ENCODE data around the gene CDCP2.
"Not testable (repeated sequence)": the region's sequence is repeated elsewhere in the genome, so short reads cannot be mapped to it uniquely, and the experiment has no call there.

Gene CDCP2

DNA sequence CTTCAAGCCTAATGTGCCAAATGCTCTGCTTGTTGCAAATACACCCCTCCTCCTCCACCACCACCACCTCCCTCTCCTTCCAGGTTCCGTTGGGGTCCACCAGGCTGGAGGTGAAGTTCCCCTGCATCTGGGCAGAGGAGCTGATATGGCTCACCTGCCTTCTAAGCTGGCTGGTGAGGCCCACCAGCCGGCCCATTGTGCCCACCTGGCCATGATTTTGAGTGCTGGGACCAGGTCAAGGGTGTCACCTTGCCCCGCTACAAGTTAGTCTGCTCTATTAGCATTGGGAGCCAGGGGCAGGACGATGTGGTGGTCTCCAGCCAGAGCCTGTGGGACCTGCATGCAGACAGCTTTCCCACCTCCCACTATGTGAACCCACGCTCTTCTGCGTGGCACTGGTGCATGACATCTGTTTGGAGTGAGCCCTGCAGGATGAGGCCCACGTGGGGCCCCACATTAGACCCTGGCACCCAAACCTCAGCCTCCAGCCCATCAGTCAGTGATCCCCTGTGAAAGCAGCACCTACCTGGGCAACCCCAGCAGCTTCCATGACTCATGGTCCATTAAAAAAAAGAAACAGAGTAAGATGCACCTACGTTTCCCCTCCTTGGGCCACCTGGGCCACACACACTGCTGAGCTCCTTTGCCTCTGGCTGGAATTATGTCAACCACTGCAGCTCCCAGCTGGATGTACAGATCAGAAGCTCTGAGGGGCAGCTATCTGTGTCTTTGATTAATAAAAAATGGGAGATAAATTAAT lies 15.6 kb upstream of the CDCP2 start:
- no peak for DNase-seq (ENCODE audit: low read depth in 2 of 2)

DNA sequence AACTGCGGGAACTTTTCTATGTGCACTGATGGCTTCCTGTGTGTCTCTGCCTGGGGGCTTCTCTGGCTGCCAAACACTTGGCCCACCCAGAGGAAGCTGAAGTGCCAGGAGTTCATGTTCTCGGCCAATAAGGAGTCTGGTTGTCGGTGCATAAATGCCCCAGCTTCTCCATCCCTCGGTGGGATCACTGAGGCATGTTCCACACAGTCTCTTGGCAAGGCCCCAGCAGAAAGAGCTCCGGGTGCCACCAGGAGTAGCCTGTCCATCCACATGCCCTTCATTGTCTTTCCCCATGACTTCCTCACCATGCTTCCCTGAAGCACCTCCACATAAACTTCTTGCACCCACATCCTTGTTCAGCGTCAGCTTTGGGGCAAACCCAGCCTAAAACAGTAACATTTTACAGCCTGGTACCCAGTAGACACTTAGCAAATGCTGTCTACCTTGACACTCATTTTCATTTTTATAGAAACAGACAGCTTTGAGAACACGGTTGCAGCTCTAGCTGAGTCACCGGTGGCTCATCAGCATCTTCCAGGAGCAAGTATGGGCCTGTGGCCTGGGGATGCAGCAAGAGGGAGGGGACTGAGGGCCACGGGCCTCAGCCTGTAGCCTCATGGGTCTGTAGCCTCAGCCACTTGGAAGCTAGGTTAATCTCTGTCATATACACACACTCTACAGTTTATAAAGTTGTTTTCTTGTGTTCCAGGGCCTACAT lies 14.8 kb upstream of the CDCP2 start:
- DNase-seq (ENCODE audit: low read depth in 2 of 2), result no peak

DNA sequence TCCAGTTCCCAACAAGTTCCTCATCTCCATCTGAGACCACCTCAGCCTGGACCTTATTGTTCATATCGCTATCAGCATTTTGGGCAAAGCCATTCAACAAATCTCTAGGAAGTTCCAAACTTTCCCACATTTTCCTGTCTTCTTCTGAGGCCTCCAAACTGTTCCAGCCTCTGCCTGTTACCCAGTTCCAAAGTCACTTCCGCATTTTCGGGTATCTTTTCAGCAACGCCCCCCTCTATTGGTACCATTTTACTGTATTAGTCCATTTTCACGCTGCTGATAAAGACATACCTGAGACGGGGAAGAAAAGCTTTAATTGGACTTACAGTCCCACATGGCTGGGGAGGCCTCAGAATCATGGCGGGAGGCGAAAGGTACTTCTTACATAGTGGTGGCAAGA lies 13.6 kb upstream of the CDCP2 start:
- DNase-seq (ENCODE audit: low read depth in 2 of 2), result not testable (repeated sequence)

DNA sequence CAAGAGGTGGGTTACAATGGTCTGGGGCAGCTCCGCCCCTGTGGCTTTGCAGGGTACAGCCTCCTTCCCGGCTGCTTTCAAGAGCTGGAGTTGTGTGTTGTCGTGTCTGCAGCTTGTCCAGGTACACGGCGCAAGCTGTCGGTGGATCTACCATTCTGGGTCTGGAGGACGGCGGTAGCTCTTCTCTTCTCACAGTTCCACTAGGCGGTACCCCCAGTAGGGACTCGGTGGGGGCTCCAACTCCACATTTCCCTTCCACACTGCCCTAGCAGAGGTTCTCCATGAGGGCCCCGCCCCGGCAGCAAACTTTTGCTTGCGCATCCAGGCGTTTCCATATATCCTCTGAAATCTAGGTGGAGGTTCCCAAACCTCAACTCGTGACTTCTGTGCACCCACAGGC lies 12.3 kb upstream of the CDCP2 start:
- no peak for DNase-seq (ENCODE audit: low read depth in 2 of 2)

DNA sequence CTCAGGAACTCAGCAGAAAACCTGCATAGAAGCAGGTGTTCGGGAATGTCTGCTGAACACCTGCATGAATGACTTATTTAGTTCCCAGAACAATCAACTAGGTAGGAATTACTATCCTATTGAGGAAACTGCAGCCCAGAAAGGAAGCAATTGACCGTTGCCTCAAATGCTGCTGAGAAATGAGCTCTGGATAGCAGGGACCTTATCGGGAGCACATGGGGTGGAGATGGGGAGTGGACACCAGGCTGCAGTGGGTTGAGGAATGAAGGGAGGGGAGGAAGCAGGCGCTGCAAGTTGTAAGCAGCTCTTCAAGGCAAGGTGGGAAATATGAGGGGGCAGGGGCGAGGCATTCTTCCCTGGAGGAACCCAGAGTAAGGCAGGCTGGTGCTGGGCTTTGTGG lies 10.8 kb upstream of the CDCP2 start:
- DNase-seq (ENCODE audit: low read depth in 2 of 2), result no peak

DNA sequence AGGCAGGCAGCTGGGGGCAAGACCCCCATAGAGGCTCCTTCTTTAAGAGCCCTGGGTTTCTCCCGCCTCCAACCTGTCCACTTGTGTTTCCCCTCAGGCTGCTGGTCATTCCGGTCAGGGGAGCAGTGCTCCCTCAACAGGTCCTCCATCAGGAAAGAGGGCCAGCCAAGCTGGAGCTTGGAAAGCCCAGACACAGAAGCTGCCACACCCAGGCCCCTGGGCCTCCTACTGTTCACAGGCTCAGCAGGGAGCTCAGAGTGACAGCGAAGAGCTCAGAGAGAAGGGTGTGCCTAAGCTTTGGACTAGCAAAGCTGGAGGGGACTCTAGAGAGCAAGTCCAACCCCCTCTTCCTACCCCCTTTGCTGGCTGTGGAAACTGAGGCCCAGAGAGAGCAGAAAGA lies 10.3 kb upstream of the CDCP2 start:
- no peak for DNase-seq (ENCODE audit: low read depth in 2 of 2)

DNA sequence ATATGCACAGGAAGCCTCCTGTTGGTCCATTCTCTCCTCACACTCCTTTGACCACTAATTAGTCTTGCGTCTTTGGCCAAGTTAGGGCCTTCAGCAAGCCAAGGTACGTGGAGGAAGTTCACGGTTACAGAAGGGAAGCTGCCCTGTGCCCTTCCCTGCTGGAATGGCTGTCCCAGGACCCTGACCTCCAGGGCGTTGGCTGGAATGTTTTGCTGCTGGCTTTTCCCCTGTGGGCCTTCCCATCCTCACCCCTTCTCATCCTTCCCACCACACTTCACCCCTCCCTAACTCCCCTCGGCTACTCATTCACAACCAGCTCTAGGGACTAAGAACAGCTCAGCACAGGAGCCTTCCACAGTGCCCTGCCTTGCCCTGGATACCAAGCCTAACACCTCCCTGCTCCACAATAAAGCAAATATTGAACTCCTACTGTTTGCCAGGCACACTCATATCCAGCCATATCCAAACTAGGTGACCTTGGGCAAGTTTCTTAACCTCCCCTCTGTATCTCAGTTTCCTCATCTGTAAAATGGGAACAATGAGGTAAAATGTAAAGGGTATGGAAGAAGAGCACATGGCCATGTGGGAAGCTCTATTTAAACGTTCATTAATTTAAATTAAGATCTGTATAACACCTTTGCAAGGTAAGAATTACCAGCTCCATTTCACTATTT lies 8.8 kb upstream of the CDCP2 start:
- DNase-seq (ENCODE audit: low read depth in 2 of 2), result no peak

DNA sequence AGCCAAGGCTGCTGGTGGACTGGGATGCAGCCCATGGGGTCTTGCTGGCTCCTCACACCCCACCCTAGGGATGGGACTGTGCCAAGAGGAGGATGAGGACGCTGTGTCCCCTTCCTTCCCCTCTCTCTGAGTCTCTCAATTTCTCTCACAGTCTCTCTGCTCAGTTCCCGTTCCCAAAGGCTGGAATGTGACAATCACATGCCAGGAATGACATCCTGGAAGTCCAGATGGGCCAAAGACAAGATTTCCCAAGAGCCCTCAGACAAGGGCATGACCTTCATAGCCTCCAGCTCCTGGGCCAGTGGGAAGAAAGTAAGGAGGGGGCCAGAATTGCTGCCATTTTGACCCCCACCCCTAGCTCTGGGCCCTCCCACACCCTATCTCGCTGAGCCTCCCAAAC lies 7.6 kb upstream of the CDCP2 start:
- DNase-seq (ENCODE audit: low read depth in 2 of 2), result no peak

DNA sequence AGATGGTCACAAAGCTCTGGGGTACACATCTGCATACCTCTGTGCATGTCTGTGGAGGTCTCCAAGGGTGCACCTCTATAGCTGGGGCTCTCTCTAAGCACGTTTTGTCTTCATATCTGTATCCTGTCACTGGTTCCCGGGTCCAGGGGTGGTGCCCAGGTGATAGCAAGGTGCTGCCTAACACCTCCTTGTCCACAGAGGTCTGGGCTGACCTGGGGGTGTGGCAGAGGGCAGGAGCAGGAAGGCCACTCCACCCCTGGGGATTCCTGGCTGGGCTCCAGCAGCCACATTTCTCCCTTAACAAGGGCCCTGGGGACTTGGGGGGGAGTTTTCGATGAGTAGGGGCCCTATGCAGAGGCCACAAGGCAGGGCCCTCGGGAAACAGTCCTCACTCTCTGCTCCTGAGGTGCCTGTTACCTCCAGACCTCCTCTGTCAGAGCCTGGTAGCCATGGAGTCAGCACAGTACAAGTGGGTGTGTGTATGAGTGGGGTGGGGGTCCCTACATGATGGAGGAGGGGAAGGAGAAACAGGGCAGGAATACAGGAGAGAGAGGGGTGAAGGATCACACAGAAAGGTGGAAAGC lies 7.0 kb upstream of the CDCP2 start:
- DNase-seq (ENCODE audit: low read depth in 2 of 2), result no peak

DNA sequence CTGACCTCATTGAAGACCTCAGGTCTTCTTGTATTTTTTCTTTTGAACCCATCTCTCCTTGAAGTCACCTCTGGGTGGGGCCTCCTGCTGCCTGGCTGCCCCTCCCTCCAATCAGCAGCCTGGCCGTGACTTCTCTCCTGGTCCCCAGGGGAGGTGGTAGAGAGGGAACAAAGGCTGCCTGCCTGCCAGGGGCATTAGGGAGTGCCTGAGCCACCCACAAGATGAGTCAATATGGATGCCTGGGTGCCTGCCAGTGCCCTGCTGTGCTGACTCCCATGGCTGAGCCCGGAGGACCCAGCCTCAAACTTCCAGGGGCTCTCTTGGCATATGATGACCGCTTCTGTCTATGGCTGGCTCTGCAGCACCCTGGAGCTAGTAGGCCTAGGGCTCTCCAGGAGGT lies 5.3 kb upstream of the CDCP2 start:
- DNase-seq (ENCODE audit: low read depth in 2 of 2), result no peak

DNA sequence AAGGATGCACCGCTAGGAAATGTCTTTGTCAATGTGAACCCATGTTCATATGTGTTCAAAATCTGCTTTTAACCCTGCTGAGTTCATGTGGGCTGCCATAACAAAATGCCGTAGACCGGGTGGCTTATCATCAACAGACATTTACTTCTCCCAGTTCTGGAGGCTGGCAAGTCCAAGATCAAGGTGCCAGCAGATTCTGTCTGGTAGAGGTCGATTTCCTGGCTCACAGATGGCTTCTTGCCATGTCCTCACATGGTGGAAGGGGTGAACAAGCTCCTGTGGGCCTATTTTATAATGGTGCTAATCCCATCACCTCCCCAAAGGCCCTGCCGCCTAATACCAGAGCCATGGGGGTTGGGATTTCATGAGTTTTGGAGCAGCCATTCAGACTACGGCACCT lies 4.6 kb upstream of the CDCP2 start:
- DNase-seq (ENCODE audit: low read depth in 2 of 2), result no peak

DNA sequence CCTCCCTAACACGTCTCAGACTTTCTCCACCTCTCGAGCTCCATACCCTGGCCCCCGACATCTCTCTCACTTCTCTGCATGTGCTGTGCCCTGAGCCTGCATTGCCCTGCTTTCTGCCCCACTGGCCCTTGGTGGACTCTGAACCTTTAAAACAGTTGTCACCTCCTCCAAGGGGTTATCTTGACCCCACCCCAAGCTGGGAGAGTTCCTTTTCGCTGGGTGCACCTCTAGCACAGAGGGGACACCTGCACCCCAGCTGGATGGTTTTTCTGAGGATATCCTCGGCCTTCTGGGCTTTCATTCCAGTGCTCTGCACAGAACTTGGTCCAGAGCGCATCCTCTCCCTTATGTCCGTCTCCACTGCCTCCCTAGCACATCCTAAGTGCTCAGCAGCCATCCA lies 4.2 kb upstream of the CDCP2 start:
- DNase-seq (ENCODE audit: low read depth in 2 of 2), result no peak

DNA sequence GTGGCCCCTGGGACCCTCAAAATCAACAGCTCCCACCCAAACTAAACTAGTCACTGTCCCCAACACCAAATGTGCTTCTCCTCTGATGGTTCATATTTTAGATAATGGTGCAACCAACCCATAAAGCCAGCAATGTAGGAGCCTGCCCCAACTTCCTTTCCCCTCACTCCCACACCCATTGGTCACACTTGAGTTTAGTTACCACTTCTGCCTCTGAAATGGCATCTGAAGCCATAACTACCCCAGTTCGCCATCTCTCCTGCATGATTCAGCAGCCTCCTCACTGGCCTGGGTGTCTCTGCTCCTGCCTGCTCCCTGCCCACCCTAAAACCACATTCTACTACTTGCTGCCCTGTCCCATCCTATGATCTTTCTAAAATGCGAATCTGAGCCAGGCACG lies 3.4 kb upstream of the CDCP2 start:
- DNase-seq (ENCODE audit: low read depth in 2 of 2), result no peak

DNA sequence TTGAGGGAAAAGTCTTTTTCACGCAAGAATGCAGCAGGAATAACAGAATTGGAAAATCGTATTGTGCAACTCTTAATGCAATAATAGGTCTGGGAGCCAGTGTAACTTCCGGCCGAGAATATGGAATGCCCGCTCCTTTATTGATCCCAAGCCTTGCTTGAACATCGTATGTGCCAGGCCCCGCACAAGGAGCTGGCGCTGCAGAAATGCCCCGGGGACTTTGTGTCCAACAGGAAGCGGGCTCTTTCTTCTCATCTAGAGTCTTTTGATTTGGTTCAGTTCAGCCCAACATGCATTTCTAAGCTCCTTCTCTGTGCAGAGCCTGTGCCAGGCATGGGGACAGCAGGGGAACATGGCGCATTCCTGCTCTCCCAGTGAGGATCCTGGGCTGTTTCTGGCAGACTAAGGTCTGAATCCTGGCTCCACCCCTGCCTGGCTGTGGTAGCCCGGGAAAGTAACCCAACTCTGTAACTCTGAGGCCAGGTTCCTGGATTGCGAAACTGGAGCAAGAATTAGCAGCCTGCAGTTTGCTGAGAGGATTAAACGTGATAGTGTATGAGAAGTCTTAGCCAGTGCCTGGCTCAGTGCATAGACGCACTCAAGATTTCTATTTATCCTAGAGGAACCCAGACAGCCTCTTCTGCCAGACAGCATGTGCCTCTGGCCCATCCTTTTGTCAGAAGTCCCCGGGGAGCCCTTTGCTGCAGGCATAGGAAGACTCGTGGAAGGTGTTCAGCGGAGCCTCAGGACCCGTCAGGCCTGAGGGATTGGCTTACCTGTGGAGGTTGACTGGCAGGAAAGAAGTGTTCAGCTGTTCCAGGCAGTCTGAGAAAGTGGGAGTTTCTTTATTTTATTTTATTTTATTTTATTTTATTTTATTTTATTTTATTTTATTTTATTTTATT lies 987 bp upstream of the CDCP2 start:
- DNase-seq (ENCODE audit: low read depth in 2 of 2), result no peak

DNA sequence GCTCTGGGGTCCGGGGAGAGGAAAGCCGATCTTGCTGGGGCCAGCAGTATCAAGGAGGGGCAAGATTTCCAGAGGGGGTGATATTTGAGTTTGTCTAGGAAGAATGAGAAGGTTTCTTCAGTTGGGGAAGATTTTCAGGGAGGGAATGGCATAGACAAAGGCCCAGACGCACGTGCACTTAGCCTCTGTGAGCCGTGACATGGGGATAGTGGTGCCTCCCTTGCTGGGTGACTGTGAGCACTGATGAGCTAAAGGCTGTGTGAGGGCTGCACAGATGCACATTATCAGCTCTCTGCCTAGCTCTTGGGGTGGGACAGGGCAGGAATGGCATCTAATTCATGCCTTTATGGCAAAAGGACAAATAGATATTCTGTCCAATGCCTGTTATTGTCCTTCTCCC lies 1.8 kb downstream of the CDCP2 start:
- no peak for DNase-seq (ENCODE audit: low read depth in 2 of 2)

DNA sequence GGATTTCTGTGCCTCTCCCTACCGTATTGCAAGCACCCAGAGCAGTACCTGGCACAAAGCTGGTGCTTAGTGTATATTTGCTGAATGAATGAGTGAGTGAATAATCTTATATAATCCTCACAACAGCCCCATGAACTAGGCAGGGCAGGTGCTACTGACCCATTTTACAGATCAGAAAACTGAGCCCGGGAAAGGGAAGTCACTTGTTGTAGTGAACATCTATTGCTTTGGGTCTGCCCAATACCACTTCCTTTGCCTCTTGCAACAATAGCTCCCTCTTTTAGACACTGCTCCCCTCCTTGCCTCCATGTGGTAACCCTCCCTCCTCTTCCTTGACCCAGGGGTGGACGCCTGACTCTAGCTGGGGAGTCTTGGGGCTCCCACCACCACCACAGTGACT lies 3.1 kb downstream of the CDCP2 start:
- no peak for DNase-seq (ENCODE audit: low read depth in 2 of 2)

DNA sequence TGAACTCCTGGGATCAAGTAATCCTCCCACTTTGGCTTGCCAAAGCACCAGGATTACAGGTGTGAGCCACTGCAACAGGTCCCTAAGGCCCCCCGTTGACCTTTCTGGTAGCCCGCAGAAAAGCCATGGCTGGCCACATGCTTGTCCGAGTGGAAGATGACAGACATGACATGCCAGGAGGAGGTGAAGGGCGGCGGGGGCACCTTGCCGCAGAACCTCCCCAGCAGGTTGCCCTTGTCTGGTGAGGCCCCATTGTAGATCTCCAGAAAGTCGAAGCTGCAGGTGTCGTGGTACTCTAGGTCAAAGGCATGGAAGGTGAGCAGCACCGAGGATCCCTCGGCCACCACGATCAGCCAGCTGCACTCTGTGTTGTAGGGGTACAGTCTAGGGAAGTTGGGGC lies 8.4 kb downstream of the CDCP2 start:
- no peak for DNase-seq (ENCODE audit: low read depth in 2 of 2)

DNA sequence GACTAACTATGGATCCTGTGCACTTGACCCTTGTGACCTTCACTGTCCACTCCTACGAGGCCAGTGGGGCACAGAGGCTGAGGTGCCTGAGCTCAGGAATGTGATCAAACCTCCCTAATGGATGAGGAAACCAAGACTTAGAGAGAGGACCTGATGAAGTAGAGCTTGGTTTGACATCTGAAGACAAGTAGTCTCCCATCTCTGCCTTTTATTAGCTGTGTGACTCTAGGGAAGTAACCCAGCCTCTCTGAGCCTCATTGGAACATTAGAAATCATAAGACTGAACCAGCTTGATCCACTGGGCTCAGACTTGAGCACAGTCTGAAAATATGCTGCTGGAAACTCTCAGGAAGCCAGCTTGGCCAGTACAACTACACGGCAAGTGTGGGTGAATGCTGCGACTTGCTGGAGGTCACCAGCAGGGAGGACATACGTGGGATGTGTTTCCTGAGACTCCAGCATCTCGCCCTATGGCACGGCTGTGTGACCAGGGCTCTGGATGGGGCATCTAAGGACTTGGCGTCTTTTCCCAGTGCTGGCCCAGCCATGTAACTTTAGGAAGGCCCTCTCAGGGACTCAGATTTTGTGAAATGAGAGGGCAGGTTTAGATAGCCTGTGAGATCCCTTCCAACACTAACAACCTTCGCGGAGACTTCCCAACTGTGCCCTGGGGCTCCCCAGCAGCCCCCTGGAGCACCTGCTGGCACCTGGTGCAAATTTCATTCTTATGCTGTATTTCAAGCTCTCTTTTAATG lies 10.5 kb downstream of the CDCP2 start:
- DNase-seq (ENCODE audit: low read depth in 2 of 2), result no peak

DNA sequence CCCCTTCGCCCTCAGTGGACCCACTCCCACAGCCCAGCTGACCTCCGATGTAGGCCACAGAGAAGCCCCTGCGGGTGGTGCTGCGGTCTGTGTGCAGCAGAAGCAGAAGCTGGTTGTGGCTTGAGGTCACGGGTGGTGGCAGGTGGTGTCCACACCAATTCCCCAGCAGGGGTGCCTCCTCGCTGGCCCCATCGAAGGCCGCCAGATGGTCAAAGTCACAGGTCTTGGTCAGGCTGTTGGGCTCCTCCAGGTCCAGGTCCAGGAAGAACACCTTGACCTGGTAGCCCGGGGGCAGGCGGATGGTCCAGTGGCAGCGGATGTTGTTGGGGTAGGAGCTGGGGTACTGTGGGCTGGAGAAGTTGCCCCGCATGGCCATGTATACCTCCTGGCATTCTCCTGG lies 13.1 kb downstream of the CDCP2 start:
- no peak for DNase-seq (ENCODE audit: low read depth in 2 of 2)

DNA sequence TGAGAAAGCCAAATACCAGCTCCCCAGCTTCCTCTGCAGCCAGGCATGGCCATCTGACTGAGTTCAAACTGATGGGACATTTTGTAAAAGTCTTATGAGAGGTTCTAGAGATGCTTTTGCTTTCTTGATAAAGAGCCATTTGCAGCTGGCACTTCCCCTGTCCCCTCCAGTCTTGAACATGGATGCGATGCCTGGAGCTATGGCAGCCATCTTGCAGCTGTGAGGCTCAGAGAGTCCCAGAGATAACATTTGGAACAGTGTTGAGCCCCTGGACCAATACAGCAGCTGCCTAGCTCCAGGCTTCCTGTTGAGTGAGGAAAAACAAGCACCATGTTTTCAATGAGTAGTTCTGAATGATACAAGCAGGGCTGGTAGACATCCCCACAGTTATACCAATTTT lies 13.8 kb downstream of the CDCP2 start:
- no peak for DNase-seq (ENCODE audit: low read depth in 2 of 2)

DNA sequence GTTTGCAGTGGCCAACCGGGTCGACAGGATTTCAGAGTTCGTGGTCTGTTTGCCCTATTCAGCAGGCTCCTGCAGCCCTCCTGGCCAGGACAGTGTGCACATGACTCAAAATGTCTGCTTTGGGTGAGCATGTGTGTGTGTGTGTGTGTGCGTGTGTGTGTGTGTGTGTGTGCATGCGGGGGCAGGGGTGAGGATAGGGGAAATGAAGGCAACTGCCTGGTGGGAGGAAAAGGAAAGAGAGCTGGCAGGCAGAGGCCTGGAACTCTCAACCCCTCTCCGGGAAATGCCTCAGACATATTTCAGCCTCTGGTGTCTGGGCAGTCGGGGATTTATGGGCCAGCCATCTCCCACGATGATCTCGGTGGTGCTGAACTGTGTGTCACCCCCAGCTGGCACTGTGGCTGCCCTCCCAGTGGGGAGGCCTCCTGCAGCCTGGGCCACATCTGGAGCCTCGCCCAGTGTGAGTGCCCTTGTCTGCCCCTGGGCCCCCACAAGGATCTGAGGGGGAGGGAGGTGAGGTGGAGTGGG lies 15.2 kb downstream of the CDCP2 start:
- no peak for DNase-seq (ENCODE audit: low read depth in 2 of 2)

Measured in stimulated activated CD8-positive, alpha-beta memory T cell treated with anti-CD3 and anti-CD28 coated beads, Interleukin-2, amount 100 ng/mL, for 1 hour (primary cell).